HG03025 (cell line): ENCODE data around the gene TAPBPL.
"Not testable (repeated sequence)": the region's sequence is repeated elsewhere in the genome, so short reads cannot be mapped to it uniquely, and the experiment has no call there.

ENCODE experiments used
- ATAC-seq: cut with Tn5 transposase; IDR thresholded peaks from one replicate; pipeline ENCODE4 v1.9.1; 2021; ENCODE audit warnings: mild to moderate bottlenecking, moderate library complexity; ENCODE audit not compliant: unreplicated experiment, low FRiP score

TAPBPL gene

DNA sequence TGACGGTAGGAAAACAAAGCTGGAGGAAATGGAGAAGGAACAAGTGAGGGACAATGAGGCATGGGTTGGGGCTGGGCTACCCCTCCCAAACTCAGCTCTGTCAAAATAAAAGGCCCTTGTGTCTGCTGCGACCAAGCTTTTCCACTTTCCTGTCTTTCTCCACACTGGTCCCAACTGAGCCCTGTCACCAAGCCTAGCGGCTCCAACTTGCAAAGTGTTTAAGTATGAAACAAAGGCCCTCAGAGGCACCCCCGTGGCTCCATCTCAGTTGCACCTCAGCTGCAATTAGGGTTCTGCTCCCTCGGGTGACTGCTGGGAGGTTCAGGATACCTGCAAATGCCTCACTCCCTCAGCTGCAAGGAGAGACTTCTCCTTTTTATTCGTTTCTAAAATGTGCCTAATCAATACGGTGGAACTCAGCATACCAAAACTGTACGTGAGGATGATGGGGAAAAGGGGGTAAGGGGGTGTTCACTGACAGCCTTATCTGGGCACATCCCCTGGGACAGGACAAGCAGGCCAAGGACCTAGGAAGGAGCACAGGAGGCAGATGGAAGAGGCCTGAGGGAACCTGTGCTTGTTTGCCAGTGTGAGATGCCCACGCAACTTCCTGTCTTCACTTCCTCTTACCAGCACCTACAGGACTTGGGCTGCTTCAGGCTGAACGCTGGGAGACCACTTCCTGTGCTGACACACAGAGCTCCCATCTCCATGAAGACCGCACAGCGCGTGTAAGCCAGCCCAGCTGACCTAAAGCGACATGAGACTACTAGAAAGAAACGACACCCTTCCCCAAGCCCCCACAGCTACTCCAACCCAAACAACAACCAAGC lies 9.8 kb downstream of the TAPBPL start:
- ATAC-seq, result no peak

- no peak for ATAC-seq
Observed at GRCh38 chr12:6462234-6462995, 10.6 kb downstream of the TAPBPL start.

DNA sequence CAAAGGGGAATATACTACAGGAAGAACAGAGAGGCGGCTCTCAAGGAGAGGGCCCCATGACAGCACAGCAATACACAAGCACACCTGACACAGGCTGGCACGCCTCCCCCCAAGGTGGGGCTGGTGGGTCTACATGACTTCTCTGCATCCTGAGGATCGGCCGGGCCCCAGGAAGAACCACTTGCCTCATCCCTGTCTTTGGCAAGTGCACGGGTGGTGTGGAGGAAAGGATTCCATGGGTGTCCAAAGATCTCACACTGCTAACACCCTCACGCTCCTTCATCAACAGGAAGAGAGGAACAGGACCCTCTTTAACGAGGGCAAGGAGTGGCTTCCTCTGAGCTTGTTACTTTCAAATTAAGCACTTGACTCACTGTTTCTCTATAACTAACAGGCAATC lies 11.4 kb downstream of the TAPBPL start:
- no peak for ATAC-seq

GRCh38 chr12:6463858-6464257 lies 12.0 kb downstream of the TAPBPL start:
- ATAC-seq, result no peak

DNA sequence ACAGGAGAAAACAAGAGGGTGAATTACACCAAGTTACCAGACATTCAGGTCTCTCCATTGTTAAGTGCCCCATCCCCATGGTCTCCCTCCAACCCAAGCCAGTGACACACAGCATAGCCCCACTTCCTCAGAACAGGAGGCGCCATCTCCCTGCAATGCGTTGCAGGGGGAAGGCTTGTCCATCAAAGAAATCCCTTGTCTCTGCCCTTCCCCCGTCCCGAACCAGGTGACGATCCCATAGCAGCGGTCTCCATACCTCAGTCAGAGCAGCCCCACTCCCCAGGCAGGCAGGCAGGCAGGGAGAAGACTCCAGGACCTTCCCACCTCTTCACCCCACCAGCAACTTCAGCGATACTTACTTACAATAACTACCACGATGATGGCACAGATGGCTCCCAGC lies 12.7 kb downstream of the TAPBPL start:
- no peak for ATAC-seq

DNA sequence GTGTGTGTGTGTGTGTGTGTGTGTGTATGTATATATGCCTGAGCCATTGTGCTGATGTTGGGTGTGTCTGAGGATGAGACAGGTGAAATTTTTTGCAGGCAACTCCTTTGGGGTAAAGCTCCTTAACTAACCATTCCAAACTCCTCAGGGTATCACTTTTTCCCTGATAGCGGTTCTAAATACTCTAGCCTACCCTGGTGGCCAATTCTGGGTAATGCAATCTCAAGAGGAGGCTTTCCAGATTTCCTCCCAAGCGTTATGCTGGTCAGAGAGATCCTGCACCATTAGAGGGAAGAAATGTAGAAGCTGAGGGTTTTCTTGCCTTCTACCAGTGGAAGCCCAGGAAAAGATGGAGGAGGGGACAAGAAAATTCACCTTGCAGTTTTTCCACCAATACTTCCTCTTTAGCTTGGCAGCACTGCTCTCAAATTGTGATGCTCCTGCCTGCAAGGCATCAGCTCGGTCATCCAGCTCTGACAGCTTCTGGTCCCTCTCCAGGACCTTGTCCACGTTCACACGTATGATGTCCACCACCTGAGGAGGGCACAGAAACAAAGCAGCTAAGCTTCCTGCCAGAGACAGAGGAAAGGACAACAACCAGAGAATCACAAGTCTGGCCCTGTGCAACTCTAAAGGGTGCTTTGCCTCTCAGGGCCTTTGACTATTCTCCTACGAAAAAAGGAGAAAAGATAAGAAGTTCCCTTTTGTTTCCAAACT lies 13.8 kb downstream of the TAPBPL start:
- no peak for ATAC-seq

- ATAC-seq, result no peak
Observed at GRCh38 chr12:6466184-6466573, 14.3 kb downstream of the TAPBPL start.

DNA sequence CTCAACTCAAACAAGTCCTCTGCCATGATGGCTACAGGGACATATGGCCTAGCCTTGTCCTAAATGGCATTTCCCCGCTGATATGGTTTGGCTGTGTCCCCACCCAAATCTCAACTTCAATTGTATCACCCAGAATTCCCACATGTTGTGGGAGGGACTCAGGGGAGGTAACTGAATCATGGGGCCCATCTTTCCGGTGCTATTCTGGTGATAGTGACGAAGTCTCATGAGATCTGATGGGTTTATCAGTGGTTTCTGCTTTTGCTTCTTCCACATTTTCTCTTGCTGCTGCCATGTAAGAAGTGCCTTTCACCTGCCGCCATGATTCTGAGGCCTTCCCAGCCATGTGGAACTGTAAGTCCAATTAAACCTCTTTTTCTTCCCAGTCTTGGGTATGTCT lies 14.9 kb downstream of the TAPBPL start:
- ATAC-seq, result not testable (repeated sequence)

DNA sequence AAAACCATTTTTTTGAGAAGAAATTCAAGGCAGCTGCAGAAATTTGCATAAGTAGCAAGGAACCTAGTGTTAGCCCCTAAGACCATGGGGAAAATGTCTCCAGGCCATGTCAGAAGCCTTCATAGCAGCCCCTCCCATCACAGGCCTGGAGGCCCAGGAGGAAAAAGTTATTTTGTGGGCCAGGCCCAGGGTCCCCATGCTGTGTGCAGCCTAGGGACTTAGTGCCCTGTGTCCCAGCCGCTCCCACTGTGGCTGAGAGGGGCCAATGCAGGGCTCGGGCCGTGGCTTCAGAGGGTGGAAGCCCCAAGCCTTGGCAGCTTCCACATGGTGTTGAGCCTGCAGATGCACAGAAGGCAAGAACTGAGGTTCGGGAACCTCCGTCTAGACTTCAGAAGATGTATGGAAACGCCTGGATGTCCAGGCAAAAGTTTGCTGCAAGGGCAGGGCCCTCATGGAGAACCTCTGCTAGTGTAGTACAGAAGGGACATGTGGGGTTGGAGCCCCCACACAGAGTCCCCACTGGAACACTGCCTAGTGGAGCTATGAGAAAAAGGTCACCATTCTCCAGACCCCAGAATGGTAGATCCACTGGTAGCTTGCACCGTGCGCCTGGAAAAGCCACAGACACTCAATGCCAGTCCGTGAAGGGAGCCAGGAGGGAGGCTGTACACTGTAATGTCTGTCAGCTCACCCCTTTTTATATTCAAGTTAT lies 15.9 kb downstream of the TAPBPL start:
- ATAC-seq, result not testable (repeated sequence)

DNA sequence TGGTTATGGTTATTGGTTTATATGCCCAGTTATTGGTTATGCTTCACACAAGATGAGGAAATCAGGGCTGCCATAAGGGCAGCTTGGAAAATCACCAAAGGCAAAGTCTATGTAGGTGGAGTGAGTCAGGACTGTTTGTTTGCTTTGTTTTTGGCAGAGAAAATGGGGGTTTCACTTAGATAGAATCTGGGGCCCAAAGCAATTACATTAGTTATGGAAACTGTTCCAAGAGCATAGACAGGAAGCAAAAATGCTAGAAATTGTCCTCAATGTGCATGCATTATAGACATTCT lies 16.4 kb downstream of the TAPBPL start:
- ATAC-seq, result no peak

GRCh38 chr12:6469092-6469491 lies 17.2 kb downstream of the TAPBPL start:
- ATAC-seq, result no peak

DNA sequence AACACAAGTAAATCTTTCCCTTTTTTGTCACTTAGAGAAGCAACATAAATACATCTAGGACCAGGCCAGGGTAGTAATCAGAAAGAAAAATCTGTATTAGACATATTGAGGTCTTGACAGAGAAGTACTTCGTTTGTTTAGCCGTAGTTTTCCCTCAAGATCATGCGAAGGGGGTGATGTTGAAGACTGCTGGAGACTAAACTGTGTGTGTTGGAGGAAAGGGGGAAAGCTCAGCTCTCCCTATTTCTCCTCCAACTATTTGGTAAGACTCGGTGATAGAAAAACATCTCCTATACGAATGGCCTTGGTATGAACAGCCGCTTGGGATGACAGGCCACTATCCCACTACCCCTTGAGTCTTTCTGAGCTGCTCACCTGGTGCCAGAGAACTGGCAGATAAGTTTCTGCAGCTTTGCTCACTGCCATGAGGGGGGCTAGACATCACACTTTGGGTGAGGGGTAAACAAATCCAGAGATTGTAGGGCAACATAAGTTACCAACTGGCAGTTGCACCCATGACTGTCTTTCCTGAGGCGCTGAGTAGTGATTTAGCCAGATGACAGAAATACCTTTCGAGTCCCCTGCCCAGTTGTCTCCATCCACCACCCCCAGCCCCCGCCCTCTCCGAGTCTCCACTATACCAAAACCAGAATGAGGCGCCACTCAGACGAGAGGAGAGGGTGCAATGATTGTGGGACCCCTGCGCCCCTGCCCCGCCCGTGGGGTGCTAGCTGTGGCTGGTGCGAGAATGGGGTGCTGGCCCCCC lies 17.9 kb downstream of the TAPBPL start:
- no peak for ATAC-seq

DNA sequence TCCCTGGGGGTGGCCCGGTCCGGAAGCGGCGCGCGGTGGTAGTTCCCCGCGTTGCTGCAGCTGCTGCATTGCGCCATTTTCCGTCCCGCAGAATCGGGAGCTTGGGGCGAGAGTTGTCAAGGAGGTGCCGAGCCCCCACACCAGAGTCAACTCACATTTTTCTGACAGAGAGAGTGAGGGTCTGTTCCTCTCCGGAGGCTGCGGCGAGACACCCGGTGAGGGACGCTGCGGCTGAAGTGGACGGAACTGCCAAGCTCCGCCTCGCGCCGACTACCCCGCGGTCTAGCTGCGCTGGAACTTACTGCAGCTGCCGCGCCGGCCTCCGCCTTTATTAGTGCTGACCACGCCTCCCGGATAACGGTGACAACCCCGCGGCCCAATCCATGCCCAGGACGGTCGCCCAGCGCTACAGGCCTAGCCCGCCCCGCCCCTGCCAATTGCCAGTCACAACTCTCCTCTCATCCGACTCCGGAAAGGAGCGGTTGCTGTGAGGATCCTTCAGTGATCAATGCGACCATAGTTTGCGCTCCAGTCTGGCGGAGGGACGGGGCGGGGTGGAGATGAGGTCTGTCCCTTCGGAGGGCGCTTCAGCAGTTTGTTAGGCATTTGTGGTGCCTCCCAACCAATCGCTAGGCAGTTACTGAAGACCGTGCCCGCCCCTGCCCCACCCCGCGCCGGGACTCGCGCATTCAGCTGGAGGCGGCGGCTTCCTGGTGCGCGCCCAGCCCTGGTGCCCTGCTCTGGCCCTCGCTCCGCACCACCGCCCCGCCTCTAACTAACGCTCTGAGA lies 18.7 kb downstream of the TAPBPL start, which contains the start of gene VAMP1:
TSS of gene VAMP1 (minus strand) at position 303 of the 789 bp plus-strand sequence. CDS start at position 157, 146 bp downstream.
- peak; percentile 91 for ATAC-seq

GRCh38 chr12:6471989-6472360 lies 20.1 kb downstream of the TAPBPL start:
- no peak for ATAC-seq

DNA sequence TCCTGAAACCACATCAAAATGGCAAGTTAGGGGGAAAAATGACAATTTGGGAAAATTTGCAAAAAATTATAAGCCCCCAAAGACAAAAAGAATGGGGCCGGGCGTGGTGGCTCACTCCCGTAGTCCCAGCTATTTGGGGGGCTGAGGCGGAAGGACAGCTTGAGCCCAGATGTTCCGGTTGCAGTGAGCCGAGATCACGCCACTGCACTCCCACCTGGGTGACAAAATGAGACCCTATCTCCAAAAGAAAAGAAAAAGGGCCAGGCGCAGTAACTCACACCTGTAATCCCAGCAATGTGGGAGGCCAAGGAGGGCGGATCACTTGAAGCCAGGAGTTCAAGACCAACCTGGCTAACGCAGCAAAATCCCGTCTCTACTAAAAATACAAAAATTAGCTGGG lies 20.6 kb downstream of the TAPBPL start:
- no peak for ATAC-seq

DNA sequence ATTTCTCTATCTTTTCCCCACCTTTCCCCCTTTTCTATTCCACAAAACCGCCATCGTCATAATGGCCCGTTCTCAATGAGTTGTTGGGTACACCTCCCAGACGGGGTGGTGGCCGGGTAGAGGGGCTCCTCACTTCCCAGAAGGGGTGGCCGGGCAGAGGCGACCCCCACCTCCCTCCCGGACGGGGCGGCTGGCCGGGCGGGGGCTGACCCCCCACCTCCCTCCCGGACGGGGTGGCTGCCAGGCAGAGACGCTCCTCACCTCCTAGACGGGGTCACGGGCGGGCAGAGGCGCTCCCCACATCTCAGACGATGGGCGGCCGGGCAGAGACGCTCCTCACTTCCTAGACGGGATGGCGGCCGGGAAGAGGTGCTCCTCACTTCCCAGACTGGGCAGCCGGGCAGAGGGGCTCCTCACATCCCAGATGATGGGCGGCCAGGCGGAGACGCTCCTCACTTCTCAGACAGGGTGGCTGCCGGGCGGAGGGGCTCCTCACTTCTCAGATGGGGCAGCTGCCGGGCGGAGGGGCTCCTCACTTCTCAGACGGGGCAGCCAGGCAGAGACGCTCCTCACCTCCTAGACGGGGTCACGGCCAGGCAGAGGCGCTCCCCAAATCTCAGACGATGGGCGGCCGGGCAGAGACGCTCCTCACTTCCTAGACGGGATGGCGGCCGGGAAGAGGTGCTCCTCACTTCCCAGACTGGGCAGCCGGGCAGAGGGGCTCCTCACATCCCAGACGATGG lies 23.6 kb downstream of the TAPBPL start:
- ATAC-seq, result not testable (repeated sequence)

GRCh38 chr12:6476489-6476888 lies 24.6 kb downstream of the TAPBPL start:
- no peak for ATAC-seq

DNA sequence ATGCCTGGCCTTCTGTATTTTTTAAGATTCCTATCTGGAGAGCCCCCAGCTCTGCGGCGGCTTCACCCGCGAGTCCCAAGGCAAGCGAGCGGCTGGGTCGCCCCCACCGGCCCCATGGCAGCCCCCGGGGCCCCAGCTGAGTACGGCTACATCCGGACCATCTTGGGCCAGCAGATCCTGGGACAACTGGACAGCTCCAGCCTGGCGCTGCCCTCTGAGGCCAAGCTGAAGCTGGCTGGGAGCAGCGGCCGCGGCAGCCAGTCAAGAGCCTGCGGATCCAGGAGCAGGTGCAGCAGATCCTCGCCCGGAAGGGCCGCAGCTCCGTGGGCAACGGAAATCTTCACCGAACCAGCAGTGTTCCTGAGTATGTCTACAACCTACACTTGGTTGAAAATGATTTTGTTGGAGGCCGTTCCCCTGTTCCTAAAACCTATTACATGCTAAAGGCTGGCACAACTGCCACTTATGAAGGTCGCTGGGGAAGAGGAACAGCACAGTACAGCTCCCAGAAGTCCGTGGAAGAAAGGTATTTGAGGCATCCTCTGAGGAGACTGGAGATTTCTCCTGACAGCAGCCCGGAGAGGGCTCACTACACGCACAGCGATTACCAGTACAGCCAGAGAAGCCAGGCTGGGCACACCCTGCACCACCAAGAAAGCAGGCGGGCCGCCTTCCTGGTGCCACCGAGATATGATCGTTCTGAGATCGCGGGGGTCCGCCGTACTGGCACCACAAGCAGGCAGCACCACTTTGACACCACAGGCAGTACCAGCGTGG lies 25.9 kb downstream of the TAPBPL start:
- not testable (repeated sequence) for ATAC-seq
